ENCODE measurements around the gene FEV.
A peak's percentile ranks its signal among the peaks of the same experiment; 100 is the strongest.

FEV gene

DNA sequence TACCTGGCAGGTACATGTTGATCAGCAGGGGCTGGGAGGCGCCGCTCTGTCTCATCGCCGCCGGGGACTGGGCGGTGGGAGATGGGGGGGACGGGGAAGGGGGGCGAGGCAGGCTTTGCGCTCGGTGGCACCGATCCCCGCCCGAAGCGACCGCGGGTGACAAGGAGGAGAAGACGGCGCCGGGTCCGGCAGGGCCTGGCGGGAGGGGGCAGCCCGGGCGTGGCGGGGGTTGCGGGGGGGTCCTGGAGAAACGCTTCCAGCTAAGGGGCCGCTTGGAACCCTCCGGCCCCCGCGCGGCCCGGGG is at the start of gene FEV:
Gene FEV, minus strand, starts transcription at position 164 of the 304 bp plus-strand sequence. Its CDS starts 109 bp downstream, at position 55.
- no peak for DNase-seq (ENCODE audit: extremely low read depth in 1 of 2, low read depth in 1 of 2)

DNA sequence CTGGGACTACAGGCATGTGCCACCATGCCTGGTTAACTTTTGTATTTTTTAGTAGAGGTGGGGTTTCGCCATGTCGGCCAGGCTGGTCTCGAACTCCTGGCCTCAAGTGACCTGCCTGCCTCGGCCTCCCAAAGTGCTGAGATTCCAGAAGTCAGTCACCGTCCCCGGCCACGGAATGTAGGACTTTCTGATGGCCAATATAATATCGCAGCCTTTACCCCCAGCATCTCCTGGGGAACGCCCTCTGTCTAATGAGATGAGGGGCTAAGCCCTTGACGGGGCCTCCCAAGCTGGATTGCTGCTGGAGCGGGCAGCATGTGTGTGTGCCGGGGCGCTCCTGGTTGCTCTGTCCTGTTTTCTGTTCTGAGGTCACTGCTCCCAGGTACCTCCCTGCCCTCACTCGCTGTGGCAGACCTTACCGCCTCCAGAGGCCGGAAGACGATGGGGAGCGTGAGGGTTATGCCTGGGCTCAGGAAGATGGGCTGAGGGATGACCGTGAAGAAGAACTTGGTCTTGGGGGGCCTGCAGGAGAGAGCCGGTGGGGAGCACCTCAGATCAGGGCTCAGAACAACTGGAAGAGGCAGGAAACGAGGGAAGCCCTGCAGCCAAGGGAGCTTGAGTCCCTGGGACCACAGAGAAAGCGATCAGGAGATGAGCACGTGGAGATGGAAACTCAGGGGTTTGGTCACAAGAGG is 47.2 kb upstream of the FEV start:
- DNase-seq (ENCODE audit: extremely low read depth in 1 of 2, low read depth in 1 of 2), result no peak

DNA sequence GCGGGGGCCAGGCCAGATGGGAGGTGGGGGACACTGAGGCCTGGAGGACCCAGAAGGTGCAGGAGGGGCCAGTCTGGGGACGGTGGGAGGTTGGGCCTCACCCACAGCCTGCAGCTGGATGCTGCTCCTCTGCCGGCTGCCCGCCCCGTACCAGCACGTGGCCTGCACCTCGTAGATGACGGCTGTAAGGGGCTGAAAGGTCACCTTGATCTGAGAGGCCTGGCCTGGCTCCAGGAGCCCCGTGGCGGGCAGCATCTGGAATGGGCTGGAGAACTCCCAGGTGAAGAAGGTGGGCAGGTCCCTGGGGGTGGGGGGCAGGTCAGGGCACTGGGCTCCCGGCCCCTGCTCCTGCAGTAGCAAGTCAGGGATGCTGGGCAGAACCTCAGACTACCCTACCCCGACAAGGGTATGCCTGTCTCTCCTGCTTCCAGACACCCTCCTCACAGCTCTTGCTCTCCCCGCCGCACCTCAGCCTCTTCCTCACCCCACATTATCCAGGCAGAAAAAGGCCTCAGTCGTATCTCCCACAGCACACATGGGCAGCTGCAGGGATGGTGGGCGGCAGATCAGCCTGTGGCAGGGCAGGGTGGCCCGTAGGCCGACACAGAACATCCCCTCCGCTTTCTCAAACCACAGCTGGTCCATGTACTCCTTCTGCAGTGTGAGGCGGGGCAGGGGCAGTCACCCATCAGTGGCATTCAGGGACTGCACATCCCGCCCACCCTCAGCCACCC is 46.2 kb upstream of the FEV start:
- no peak for DNase-seq (ENCODE audit: extremely low read depth in 1 of 2, low read depth in 1 of 2)

DNA sequence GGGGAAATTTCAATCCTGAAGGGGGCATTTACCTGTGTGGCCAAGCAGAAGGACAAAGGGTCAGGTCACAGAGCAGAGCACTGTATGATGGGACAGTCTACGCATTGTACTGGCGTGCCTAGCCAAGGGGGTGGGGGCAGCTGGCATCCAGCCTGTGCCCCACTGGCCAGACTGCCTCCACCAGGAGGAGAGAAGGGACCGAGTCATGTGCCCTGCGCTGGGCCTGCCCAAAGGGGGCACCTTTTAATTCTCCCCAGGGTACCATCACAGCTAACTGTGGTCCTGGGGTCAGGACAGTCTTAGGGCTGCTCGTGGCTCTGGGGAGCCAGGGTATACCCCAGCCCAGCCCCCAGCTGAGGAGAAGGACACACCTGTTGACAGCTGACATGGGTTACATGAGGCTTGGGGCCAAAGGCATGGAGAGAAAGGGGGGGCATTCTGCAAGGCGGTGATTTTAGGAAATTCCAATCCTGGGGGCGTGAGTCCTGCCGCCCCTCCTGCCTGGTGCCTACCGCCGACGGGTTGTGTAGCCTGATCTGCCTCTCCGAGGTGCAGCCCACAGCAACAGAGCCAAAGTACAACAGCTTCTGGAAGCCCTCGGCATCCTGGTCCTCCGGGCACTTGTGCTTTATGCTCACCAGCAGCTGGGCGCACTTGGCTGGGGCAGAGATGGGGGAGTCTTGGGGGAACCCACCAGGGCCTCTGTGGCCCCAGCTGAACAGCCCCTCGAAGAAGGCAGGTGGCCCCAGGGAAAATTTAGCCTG is 45.4 kb upstream of the FEV start:
- DNase-seq (ENCODE audit: extremely low read depth in 1 of 2, low read depth in 1 of 2), result no peak

DNA sequence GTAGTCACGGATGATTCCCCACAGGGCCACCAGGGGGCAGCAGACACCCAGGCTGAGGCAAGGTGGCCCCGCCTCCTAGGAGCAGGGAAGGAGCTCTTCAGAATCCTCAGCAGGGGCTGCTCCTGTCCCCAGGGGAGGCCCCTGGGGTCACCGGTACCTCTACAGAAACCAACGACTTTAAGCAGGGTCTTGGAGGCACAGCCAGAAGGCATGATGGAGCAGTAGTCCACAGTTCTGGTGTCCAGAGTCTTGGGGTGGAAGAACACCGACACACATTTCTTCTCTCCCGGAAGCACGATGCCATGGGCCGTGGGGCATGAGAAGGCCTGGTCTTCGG is 44.8 kb upstream of the FEV start:
- DNase-seq (ENCODE audit: extremely low read depth in 1 of 2, low read depth in 1 of 2), result peak; percentile 33 to 59

DNA sequence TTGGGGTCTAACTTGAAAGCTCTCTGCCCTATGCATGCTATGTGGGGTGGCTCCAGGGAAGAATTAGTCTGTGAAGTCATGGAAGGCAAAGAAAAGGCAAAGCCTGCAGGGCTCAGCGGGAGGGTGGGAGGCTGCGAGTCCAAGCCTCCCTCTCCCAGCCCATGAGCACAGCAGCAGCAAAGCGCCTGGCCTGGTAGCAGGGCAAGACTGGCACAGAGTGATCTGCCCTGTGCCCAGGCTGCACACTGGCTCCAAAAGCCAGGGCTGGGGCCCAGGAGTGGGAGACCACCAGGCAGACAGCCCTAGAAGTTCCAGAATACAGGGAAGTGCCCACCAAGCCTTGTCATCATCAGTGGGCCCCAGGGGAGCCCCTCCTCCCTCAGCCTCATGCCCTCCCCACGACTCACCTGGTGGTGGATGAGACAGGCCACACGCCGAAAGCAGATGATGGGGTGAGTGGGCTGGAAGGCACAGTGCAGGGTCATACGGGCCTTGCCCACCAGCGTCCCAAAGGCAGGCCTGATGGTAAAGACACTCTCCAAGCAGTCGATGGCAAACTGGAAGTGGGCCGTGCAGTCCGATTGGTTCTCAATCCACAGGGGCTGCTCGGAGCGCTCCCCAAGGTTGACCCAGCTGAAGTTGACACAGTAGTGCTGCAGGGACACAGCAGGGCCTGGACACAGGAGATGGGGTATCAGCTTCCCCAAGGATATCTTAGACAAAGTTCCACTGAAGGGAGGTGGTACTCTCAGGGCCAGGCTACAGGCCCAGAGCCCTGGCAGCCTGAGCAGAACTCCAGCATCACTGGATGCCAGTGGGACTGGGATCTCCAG is 44.2 kb upstream of the FEV start:
- no peak for DNase-seq (ENCODE audit: extremely low read depth in 1 of 2, low read depth in 1 of 2)

DNA sequence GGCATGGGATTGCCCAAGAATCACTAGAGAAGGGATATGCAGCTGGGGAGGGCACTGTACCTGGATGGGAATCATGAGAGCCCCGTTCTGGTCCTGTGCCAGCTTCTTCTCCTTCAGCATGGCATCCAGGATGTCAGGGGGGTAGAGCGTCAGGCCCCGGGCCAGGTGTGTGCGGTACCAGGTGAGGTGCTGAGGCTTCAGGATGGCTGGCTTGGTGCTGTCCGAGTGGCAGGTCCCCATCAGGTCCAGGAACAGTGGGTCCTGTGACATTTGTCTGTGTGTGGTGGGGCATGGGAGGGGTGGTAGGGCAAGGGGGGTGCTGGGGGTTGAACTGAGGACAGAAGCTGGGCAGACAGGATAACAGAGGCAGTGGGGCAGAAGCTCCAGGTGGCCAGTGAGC is 43.2 kb upstream of the FEV start:
- DNase-seq (ENCODE audit: extremely low read depth in 1 of 2, low read depth in 1 of 2), result no peak

DNA sequence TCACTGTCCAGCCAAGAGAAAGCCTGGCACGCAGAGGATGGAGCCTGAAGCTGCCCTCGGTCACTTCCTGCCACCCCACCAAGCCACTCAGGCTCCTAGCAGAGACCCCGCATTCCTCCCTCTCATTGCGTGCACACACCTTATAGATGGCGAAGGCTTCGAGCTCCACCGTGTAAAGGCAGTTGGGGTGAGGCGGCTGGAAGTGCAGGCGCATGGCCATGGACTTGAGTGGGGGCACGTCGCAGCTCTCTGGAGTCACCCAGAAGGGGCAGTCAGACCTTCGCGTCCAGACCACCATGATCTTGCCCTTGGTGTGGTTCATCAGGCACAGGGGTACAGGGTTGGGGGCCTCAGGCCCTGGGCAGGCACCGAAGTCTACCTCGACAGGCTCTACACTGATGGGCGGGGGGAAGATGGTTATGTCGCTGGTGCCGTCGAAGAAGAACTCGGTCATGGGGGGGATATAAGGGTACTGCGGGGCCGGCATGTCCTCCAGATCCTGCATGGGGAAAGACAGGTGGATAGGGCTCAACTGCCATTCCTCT is 42.6 kb upstream of the FEV start:
- no peak for DNase-seq (ENCODE audit: extremely low read depth in 1 of 2, low read depth in 1 of 2)

DNA sequence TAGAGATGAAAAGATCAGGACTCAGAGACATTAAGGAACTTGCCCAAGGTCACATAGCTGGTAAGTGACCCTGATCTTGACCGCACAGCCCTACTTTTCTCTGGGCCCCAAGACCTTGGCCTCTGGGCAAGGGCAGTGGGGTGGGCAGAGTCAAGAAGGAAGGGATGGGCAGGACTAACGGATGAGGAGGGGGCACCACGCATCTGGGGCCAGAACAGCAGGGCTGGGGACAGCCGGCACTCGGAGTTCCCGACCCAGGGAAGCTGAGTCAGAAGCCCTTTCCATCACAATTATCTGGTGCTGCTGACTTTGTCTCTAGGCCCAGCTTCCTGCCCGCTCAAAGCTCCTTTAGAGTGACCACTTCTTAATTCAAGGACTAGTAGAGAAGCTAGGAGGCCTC is 42.0 kb upstream of the FEV start:
- DNase-seq (ENCODE audit: extremely low read depth in 1 of 2, low read depth in 1 of 2), result no peak

DNA sequence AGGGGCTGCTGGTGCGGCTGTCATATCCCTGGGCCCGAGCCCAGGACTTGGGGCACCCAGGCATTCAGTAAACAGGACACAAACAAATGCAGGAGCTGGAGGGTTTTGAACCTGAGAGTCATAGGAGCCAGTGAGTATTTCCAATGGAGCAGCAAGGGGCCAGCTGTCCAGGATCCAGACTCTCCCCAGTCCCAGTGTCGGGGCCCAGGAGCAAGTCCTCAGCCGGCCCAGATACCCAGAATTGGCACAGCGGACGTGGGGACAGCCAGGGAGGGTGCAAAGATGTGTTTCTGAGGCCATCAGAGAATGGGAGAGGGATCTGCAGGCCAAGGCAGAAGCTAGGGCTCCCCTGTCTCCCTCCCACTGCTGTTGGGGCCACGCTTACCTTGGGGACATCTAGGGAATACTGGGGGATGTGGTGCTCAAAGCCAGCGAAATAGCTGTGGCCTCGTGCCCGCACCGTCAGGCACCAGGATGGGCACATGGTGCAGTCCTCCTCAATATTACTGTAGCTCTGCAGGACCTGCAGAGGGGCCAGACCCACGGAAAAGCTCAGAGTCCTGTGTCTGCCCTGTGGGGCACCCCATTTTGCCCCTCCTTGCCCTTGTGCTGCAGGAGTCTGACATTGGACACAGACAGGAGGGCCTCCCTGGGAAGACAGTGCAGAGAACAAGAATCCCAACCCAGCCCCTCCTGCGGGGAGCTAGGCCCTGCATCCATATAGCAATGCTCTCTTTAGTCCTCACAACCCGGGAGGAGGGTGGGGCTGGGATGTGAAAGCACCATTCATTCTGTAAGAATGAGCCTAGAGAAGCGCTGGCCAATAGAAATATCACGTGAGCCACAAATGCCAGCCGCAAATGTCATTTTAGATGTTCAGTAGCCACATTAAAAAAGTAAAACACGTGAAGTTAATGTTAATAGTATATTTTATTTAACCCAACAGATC is 40.9 kb upstream of the FEV start:
- no peak for DNase-seq (ENCODE audit: extremely low read depth in 1 of 2, low read depth in 1 of 2)

DNA sequence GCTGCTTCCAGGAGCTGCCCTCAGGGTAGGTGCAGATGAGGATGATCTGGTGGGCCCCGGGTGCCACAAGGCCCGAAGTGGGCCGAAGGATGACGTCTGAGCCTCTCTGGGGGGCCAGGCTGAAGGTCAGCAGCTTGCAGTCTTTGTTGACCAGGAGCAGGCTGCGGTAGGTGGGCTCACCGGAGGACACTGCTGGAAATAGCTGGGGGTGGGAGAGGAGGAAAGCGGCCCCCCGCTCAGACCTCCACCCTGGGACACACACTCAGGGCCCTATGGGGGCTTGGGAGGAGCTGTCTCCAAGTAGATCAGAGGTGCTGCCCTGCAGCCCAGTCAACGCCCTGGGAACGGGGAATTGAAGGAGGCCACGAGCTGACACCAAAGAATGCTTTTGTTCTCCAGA is 39.1 kb upstream of the FEV start:
- no peak for DNase-seq (ENCODE audit: extremely low read depth in 1 of 2, low read depth in 1 of 2)

DNA sequence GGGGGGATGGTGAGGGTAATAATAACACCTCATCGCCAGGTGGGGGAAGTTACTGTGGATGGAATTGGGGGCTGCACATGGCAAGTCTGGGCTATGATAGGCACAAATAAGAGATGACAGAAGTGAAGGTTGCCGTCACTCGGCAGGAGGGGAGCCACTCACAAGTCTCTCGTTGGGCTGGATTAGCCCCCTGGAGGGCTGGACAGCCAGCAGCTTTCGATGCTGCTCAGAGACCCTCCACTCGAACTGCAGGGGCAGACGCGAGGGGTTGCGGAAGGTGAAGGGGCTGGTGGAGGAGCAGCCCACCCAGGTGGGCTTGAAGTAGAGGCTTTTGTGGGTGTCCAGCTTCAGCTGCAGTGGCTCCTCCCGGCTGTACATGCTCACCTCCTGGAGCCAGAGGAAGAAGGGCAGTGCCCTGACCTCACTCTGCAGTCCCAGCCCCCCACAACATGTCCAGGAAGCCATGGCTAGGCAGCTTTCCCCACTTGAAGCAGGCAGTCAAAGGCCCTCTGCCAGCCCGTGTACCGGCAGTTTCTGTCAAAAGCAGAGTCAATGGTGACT is 38.1 kb upstream of the FEV start:
- no peak for DNase-seq (ENCODE audit: extremely low read depth in 1 of 2, low read depth in 1 of 2)

DNA sequence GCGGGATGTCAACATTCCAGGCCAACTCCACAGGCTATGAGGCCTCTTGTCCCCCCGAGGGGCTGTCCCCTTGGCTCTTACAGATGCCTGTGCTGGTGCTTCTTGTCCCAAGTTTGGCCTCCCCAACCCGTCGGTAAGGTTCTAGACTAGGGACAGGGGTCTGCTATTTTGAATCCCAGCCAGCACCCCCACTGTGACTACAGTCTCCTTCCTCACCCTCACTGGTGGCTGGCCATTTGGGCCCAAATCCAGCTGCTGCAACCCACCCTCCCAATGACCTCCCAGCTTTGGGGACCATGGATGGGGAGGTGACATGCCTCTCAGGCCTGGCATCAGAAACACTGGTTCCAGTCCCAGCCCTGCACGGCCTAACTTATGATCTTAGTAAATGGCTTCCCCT is 37.6 kb upstream of the FEV start:
- DNase-seq (ENCODE audit: extremely low read depth in 1 of 2, low read depth in 1 of 2), result no peak

DNA sequence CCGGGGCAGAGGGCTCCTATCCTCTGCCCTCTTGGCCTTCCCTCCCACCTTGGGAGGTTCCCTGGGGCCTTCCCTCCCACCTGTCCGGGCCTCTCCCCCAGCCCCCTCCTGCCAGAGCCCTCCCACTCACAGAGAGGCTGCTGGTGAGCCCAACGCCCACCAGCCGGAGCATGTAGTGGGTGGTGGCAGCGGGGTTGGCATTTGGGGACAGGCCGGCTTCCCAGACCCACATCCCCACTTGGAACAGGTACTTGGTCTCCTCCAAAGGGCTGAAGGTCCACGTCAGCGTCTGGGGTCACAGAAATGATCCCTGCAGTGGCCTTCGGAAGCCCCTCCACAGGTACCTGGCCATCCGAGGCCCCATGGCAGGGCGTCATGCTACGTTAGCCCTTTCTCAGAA is 37.1 kb upstream of the FEV start:
- DNase-seq (ENCODE audit: extremely low read depth in 1 of 2, low read depth in 1 of 2), result no peak

DNA sequence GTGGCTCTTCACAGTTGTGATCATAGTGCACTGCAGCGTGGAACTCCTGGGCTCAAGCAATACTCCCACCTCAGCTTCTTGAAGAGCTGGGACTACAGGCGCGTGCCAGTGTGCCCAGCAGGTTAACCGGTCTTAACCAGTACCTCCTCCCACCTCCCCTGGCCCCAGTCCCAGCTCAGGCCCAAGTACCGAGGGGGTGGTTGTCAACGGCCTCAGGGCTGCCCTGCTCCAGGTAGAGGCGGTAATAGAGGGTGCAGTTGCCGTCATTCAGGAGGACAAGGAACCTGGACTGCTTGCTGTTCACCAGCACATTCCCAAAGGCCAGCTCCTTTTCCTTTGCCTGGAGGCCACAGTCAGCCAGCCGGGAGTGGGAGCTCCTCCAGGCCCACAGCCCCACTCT is 36.6 kb upstream of the FEV start:
- no peak for DNase-seq (ENCODE audit: extremely low read depth in 1 of 2, low read depth in 1 of 2)

DNA sequence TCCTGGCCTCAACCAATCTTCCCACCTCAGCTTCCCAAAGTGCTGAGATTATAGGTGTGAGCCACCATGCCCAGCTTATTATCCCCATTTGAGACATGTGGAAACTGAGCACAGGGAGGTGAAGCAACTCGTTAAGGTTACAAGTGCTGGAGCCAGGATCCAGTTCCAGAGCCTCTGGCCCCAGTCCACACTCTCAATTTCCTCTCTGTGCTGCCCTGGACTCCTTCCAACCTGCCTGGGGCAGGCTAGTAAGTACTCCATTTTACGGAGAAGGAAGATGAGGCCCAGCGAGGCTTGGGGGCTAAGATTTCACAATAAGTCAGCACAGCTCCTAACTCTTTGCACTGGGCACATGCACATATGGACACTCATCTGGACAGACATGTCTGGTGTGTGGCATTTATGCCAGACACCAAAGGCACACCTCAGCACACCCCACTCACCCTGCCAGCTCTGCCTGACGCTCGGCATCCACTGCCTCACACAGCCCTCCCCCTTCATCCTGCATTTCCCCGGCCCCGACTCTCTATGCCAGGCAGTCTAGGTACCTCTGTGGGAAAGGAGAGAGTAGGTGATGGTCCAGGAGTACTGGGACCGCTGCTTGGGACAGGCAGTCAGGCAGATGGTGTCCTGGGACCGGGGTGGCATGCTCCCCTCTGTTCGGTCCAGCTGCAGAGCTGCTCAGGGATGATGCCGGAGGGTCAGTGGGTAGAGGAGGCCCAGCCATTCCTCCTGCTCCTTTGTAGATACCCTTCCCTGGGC is 35.8 kb upstream of the FEV start:
- DNase-seq (ENCODE audit: extremely low read depth in 1 of 2, low read depth in 1 of 2), result no peak

DNA sequence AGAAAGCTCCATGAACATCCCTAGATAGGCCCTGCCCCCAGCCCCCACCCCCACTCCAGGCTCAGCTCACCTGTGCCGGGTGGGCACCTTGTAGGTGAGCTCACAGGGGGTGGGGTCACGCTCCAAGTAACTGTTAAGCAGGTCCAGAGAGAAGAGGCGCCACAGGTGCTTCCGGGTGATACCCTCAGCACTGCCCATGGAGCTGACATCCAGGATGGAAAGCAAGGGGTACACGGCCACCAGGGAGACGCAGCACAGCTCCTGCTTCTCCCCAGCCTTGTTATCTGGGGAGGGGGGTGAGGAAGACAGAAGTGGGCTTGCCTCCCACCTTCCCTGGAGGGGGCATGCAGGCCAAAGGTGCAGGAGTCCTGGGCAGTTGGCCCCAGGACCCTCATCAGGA is 34.5 kb upstream of the FEV start:
- no peak for DNase-seq (ENCODE audit: extremely low read depth in 1 of 2, low read depth in 1 of 2)

DNA sequence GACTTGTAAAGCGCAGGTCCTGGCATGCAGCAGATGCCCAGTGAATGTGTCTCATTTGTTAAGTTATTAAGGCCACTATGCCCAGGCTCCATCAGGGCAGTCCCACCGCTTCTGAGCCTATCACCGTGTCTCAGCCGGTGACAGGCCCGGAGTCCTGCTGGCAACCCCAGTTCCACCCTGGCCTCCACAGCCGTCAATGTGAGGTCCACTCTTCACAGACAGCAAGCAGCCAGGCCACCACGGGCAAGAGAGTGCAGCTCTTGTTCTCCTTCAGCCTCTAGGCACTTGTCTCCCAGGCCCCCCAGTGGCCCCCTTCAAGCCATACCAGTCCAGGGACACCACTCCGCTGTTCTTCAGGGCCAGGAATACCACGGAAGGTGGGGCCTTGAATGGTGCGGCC is 33.7 kb upstream of the FEV start:
- no peak for DNase-seq (ENCODE audit: extremely low read depth in 1 of 2, low read depth in 1 of 2)

DNA sequence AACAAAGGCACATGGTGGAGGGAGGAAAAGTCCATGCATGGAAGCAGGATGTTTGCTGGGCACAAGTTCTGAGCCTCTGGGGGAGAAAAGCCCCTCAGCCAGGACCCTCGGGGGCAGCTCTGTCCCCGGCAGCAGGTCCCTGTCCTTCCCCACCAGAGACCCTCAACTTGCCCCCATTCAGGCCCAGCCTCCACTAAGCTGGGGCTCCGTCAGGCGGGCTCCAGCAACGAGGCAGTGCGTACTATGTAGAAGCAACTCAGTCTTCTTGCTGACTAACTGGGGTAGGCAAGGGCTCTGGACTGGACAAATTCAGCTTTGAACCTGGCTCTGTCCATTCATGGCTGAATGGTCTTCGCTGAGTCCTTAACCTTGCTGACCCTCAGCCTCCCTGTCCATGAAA is 33.3 kb upstream of the FEV start:
- no peak for DNase-seq (ENCODE audit: extremely low read depth in 1 of 2, low read depth in 1 of 2)

Data from stimulated activated CD8-positive, alpha-beta memory T cell treated with anti-CD3 and anti-CD28 coated beads, Interleukin-7, amount 100 ng/mL, for 48 hours (primary cell).